GM23338 (cell line): ENCODE measurements around the gene SERPING1. TPM values are rescaled to one million over a fixed set of nuclear protein-coding genes. Genes with fewer than 3 reads are reported as not detected.

Experiments
- ATAC-seq: fragments of 200-7000 bp; cut with Tn5 transposase; 3 replicates; pipeline ENCODE4 v1.9.1; 2020
- DNase-seq: peaks from one replicate; pipeline ENCODE4 v3.0.0-alpha.2; 2015; ENCODE audit warnings: low spot score
- H2AFZ ChIP-seq: fragments of 200-600 bp; sonication (generic); 2 replicates; pipeline ENCODE4 v1.8.0; 2016; ENCODE audit warnings: antibody characterized with exemption, mild to moderate bottlenecking, moderate library complexity
- H3F3A ChIP-seq: fragments of 200-600 bp; sonication (generic); replicated peaks from 2 replicates; pipeline ENCODE4 v1.8.0; 2017; ENCODE audit warnings: antibody characterized with exemption, mixed run types, low read depth
- H3K27ac ChIP-seq: fragments of 200-600 bp; sonication (generic); 2 replicates; pipeline ENCODE4 v1.6.1; 2016; ENCODE audit warnings: low read depth
- H3K27me3 ChIP-seq: fragments of 200-600 bp; sonication (generic); 2 replicates; pipeline ENCODE4 v1.8.0; 2016; ENCODE audit warnings: mild to moderate bottlenecking, mixed run types, moderate library complexity; ENCODE audit not compliant: insufficient read depth
- H3K36me3 ChIP-seq: fragments of 200-600 bp; sonication (generic); 2 replicates; pipeline ENCODE4 v1.8.0; 2016; ENCODE audit warnings: mild to moderate bottlenecking; ENCODE audit not compliant: insufficient read depth
- H3K4me1 ChIP-seq: fragments of 200-600 bp; sonication (generic); 2 replicates; pipeline ENCODE4 v1.8.0; 2016; ENCODE audit warnings: mild to moderate bottlenecking, moderate library complexity; ENCODE audit not compliant: insufficient read depth
- H3K4me2 ChIP-seq: fragments of 200-600 bp; sonication (generic); 2 replicates; pipeline ENCODE4 v1.7.1; 2017; ENCODE audit warnings: mixed run types
- H3K4me3 ChIP-seq: fragments of 200-600 bp; sonication (generic); 2 replicates; pipeline ENCODE4 v1.6.1; 2016; ENCODE audit warnings: mixed run types
- H3K79me2 ChIP-seq: fragments of 200-600 bp; sonication (generic); replicated peaks from 2 replicates; pipeline ENCODE4 v1.8.0; 2017; ENCODE audit warnings: mild to moderate bottlenecking; ENCODE audit not compliant: insufficient read depth
- H3K9me2 ChIP-seq: fragments of 200-600 bp; sonication (generic); 2 replicates; pipeline ENCODE4 v1.8.0; 2017; ENCODE audit not compliant: insufficient read depth
- H4K20me1 ChIP-seq: fragments of 200-600 bp; sonication (generic); replicated peaks from 2 replicates; pipeline ENCODE4 v1.8.0; 2017; ENCODE audit warnings: mild to moderate bottlenecking; ENCODE audit not compliant: insufficient read depth
- H3K27ac Mint-ChIP-seq: 2 replicates; pipeline ENCODE4 v1.8.0; 2020; ENCODE audit warnings: inconsistent platforms, mild to moderate bottlenecking, moderate library complexity, mixed read lengths
- H3K27me3 Mint-ChIP-seq: 3 replicates; pipeline ENCODE4 v1.8.0; 2022; ENCODE audit warnings: low read depth, mild to moderate bottlenecking, moderate library complexity, mixed read lengths, inconsistent platforms; ENCODE audit not compliant: insufficient read depth, poor library complexity
- H3K36me3 Mint-ChIP-seq: 3 replicates; pipeline ENCODE4 v1.8.0; 2021; ENCODE audit warnings: low read depth, mild to moderate bottlenecking, inconsistent platforms, moderate library complexity, mixed read lengths
- H3K4me1 Mint-ChIP-seq: 3 replicates; pipeline ENCODE4 v1.8.0; 2020; ENCODE audit warnings: mild to moderate bottlenecking, inconsistent platforms, mixed read lengths
- H3K4me3 Mint-ChIP-seq: 3 replicates; pipeline ENCODE4 v1.8.0; 2021; ENCODE audit warnings: moderate library complexity, mild to moderate bottlenecking, inconsistent platforms, mixed read lengths
- H3K9me3 Mint-ChIP-seq: 3 replicates; pipeline ENCODE4 v1.8.0; 2020; ENCODE audit warnings: moderate library complexity, mild to moderate bottlenecking, inconsistent platforms, mixed read lengths
- CREB1 ChIP-seq: fragments of 250-450 bp; sonication (Bioruptor Pico); IDR thresholded peaks from 2 replicates; pipeline ENCODE4 v1.5.0; 2020; ENCODE audit warnings: low read depth, mild to moderate bottlenecking, moderate library complexity
- EZH2 ChIP-seq: fragments of 200-600 bp; sonication (generic); IDR thresholded peaks from one replicate; pipeline ENCODE4 v1.8.0; 2017; ENCODE audit warnings: antibody characterized with exemption, mild to moderate bottlenecking, low read depth; ENCODE audit not compliant: unreplicated experiment
- EZH2phosphoT487 ChIP-seq: fragments of 200-600 bp; sonication (generic); IDR thresholded peaks from one replicate; pipeline ENCODE4 v1.8.1; 2018; ENCODE audit warnings: antibody characterized with exemption; ENCODE audit not compliant: unreplicated experiment
- JUNB ChIP-seq: IDR thresholded peaks from one replicate; pipeline ENCODE4 v1.6.1; 2016; ENCODE audit warnings: antibody characterized with exemption; ENCODE audit not compliant: unreplicated experiment
- NANOG ChIP-seq: IDR thresholded peaks from 2 replicates; pipeline ENCODE4 v1.6.1; 2016; ENCODE audit warnings: antibody characterized with exemption, borderline replicate concordance
- POLR2AphosphoS5 ChIP-seq: IDR thresholded peaks from 2 replicates; pipeline ENCODE4 v1.6.1; 2016; ENCODE audit warnings: antibody characterized with exemption, low read depth
- STAT1 ChIP-seq: IDR thresholded peaks from one replicate; pipeline ENCODE4 v1.6.1; 2016; ENCODE audit warnings: antibody characterized with exemption; ENCODE audit not compliant: unreplicated experiment
- ZNF114 ChIP-seq: fragments of 250-450 bp; sonication (Bioruptor Pico); IDR thresholded peaks from 2 replicates; pipeline ENCODE4 v1.5.0; 2020; ENCODE audit warnings: mild to moderate bottlenecking, moderate library complexity
- ZNF331 ChIP-seq: fragments of 250-450 bp; sonication (Bioruptor Pico); IDR thresholded peaks from 2 replicates; pipeline ENCODE4 v1.5.0; 2020; ENCODE audit warnings: low read depth, mild to moderate bottlenecking, moderate library complexity
- polyA plus RNA-seq: library from polyadenylated mRNA; unstranded; fragments of >200 nt; fragmentation: Nextera tagmentation; extraction: Ambion mirVana; gene quantifications from 2 replicates; pipeline ENCODE4 v1.2.1, GENCODE V29; 2016
- total RNA-seq: library from RNA; depleted of rRNA; stranded (reverse); fragments of >200 nt; shearing (Covaris generic); gene quantifications from 2 replicates; pipeline ENCODE4 v1.2.3, GENCODE V29; 2014
- TF ChIP-seq, protein P1 (sequence below): IDR thresholded peaks from one replicate; pipeline ENCODE4 v1.6.1; 2018; ENCODE audit warnings: antibody characterized with exemption; ENCODE audit not compliant: unreplicated experiment
- TF ChIP-seq, protein P2 (sequence below): IDR thresholded peaks from 2 replicates; pipeline ENCODE4 v1.6.1; 2016; ENCODE audit warnings: antibody characterized with exemption
- TF ChIP-seq, protein P3 (sequence below), 2 experiments: fragments of 200-600 bp in 1 of 2; sonication (generic) in 1 of 2; conservative IDR thresholded peaks; 2 replicates each; pipeline versions ENCODE4 v1.5.1 to v1.6.1; 2016 to 2017; ENCODE audit warnings: antibody characterized with exemption in 2 of 2, low read depth in 2 of 2, mild to moderate bottlenecking in 2 of 2, moderate library complexity in 1 of 2

SERPING1 gene
- total and polyA plus RNA-seq, 2 experiments from 2014 or later: 42.3 to 54.7 TPM

DNA sequence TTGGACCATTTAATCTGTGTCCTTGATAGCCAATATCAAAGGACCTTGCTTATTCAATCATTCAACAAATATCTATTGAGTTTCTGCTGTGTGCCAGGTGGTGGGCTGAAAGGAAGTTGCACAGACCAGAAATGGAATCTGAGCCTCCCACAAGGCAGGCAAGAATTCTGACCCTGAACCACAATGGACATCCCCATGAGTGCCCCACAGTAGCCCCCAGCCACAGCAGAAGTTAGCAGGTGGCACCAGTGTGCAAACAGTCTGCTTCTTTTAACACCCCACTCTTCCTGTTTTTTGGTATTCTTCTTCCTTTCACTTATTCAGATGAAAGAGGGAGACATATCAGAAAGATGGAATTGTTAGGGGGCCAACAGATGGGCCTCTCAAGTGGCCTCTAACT lies 12.2 kb upstream of the SERPING1 start:
- Mint-ChIP-seq H3K4me1 (peaks cover 9% of the 10 kb centered on the region), H3K36me3 (no peaks in the 10 kb centered on the region), H3K27me3 (peaks cover 4% of the 10 kb centered on the region), H3K27ac (no peak overlapping the region), H3K4me3 (no peak overlapping the region), H3K9me3 (peaks cover 3% of the 10 kb centered on the region; the same call in 1 of the 3 replicates)
- Histone ChIP-seq H3K4me3 (no peak overlapping the region), H3K27me3 (no peaks in the 10 kb centered on the region), H3K9me2 (no peaks in the 10 kb centered on the region), H3K4me2 (no peak overlapping the region), H3K27ac (no peak overlapping the region), H3F3A (no peaks in the 10 kb centered on the region), H3K36me3 (no peaks in the 10 kb centered on the region), H3K4me1 (0 out of 2 replicates have a peak, but pooled peaks cover 6% of the 10 kb centered on the region), H3K79me2 (no peaks in the 10 kb centered on the region), H4K20me1 (no peaks in the 10 kb centered on the region), H2AFZ (no peak overlapping the region)
- ATAC-seq (no peak), DNase-seq (no peak)
- no peak for TF ChIP-seq ZNF114 (CRISPR knock-in tag)
- no peak for TF ChIP-seq NANOG
- no peak for TF ChIP-seq POLR2AphosphoS5
- TF ChIP-seq, protein P1, sequence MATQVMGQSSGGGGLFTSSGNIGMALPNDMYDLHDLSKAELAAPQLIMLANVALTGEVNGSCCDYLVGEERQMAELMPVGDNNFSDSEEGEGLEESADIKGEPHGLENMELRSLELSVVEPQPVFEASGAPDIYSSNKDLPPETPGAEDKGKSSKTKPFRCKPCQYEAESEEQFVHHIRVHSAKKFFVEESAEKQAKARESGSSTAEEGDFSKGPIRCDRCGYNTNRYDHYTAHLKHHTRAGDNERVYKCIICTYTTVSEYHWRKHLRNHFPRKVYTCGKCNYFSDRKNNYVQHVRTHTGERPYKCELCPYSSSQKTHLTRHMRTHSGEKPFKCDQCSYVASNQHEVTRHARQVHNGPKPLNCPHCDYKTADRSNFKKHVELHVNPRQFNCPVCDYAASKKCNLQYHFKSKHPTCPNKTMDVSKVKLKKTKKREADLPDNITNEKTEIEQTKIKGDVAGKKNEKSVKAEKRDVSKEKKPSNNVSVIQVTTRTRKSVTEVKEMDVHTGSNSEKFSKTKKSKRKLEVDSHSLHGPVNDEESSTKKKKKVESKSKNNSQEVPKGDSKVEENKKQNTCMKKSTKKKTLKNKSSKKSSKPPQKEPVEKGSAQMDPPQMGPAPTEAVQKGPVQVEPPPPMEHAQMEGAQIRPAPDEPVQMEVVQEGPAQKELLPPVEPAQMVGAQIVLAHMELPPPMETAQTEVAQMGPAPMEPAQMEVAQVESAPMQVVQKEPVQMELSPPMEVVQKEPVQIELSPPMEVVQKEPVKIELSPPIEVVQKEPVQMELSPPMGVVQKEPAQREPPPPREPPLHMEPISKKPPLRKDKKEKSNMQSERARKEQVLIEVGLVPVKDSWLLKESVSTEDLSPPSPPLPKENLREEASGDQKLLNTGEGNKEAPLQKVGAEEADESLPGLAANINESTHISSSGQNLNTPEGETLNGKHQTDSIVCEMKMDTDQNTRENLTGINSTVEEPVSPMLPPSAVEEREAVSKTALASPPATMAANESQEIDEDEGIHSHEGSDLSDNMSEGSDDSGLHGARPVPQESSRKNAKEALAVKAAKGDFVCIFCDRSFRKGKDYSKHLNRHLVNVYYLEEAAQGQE: no peak
- TF ChIP-seq JUNB: no peak
- TF ChIP-seq EZH2phosphoT487: no peak
- TF ChIP-seq EZH2: no peak
- no peak for TF ChIP-seq CREB1 (CRISPR knock-in tag)

DNA sequence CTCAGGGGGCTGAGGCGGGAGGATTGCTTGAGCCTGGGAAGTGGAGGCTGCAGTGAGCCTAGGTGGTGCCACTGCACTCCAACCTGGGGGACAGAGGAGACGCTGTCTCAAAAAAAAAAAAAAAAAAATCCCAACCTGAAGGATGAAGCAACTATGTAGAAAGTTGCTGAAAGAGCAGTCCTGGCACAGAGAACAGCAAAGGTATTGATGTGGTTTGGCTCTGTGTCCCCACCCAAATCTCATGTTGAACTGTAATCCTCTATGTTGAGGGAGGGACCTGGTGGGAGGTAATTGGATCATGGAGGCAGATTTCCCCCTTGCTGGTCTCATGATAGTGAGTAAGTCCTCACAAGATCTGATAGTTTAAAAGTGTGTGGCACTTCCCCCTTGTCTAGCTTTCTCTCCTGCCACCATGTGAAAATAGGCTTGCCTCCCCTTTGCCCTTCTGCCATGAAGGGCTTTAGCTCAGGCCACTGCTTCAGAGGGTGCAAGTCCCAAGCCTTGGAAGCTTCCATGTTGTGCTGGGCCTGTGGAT lies 10.7 kb upstream of the SERPING1 start:
- Mint-ChIP-seq H3K27ac (no peak overlapping the region), H3K9me3 (peaks cover 3% of the 10 kb centered on the region; the same call in 1 of the 3 replicates), H3K4me3 (no peak overlapping the region), H3K4me1 (peaks cover 9% of the 10 kb centered on the region), H3K27me3 (peaks cover 8% of the 10 kb centered on the region), H3K36me3 (no peaks in the 10 kb centered on the region)
- Histone ChIP-seq H3F3A (no peaks in the 10 kb centered on the region), H3K4me2 (no peak overlapping the region), H2AFZ (no peak overlapping the region), H3K4me1 (0 out of 2 replicates have a peak, but pooled peaks cover 6% of the 10 kb centered on the region), H3K36me3 (no peaks in the 10 kb centered on the region), H3K4me3 (no peak overlapping the region), H4K20me1 (no peaks in the 10 kb centered on the region), H3K27ac (no peak overlapping the region), H3K9me2 (no peaks in the 10 kb centered on the region), H3K27me3 (no peaks in the 10 kb centered on the region), H3K79me2 (no peaks in the 10 kb centered on the region)
- ATAC-seq (no peak), DNase-seq (no peak)
- TF ChIP-seq ZNF114 (CRISPR knock-in tag) (no peak), NANOG (no peak), STAT1 (no peak), EZH2phosphoT487 (no peak), ZNF331 (CRISPR knock-in tag) (no peak), CREB1 (CRISPR knock-in tag) (no peak), POLR2AphosphoS5 (no peak), EZH2 (no peak)
- TF ChIP-seq, protein P2, sequence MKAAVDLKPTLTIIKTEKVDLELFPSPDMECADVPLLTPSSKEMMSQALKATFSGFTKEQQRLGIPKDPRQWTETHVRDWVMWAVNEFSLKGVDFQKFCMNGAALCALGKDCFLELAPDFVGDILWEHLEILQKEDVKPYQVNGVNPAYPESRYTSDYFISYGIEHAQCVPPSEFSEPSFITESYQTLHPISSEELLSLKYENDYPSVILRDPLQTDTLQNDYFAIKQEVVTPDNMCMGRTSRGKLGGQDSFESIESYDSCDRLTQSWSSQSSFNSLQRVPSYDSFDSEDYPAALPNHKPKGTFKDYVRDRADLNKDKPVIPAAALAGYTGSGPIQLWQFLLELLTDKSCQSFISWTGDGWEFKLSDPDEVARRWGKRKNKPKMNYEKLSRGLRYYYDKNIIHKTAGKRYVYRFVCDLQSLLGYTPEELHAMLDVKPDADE: no peak
- TF ChIP-seq, protein P1: no peak
- TF ChIP-seq, protein P3, sequence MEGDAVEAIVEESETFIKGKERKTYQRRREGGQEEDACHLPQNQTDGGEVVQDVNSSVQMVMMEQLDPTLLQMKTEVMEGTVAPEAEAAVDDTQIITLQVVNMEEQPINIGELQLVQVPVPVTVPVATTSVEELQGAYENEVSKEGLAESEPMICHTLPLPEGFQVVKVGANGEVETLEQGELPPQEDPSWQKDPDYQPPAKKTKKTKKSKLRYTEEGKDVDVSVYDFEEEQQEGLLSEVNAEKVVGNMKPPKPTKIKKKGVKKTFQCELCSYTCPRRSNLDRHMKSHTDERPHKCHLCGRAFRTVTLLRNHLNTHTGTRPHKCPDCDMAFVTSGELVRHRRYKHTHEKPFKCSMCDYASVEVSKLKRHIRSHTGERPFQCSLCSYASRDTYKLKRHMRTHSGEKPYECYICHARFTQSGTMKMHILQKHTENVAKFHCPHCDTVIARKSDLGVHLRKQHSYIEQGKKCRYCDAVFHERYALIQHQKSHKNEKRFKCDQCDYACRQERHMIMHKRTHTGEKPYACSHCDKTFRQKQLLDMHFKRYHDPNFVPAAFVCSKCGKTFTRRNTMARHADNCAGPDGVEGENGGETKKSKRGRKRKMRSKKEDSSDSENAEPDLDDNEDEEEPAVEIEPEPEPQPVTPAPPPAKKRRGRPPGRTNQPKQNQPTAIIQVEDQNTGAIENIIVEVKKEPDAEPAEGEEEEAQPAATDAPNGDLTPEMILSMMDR (conservative IDR thresholded peaks at IDR 0.05; ENCODE audit: low read depth in 2 of 2): no peak
